ENCODE data around the gene EGFL7. TPM values are rescaled to one million over a fixed set of nuclear protein-coding genes. Genes with fewer than 3 reads are reported as not detected.
"Not testable (repeated sequence)": the region's sequence is repeated elsewhere in the genome, so short reads cannot be mapped to it uniquely, and the experiment has no call there.

The EGFL7 gene
- total RNA-seq, 6 experiments from 2014 or later, result 26.7 to 54.2 (median 45.8) TPM

DNA sequence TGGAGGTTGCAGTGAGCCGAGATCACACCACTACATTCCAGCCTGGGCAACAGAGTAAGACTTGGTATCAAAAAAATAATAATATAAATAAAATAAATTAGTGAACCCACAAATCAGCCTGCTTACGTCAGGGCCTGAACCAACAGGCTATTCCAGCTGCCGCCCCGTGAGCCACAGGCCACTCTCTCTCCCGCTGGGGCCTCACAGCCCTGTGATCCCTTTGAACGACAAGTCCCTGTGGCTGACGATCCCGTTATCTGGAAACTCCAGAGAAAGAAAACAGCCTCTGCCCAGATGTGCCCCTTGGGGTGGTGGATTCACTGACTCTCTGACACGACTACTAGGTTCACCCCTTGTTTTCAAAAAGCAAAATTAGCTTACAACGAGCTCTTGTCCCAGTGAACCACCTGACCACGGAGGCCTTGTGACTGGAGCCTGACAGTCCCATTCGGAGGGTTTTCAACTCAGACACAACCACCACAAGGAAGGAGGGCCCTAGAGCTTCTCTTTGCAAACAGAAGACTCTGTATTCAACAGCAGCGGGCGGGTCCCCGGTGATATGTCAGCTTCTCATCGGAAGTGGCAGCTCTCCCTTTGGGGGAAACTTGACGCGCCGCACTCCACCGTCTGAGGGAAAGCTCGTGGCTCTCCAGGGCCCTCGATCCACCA, 45.3 kb downstream of the EGFL7 start:
- 83% methylated on average over 7 of the region's 22 CpGs for WGBS (ENCODE audit: insufficient coverage, low coverage, low lambda C conversion rate, missing lambda C conversion rate)
- ATAC-seq (no peak), DNase-seq (no peak)
- no peak for TF ChIP-seq POLR2A (IDR thresholded peaks at IDR 0.05)
- TF ChIP-seq CTCF (IDR thresholded peaks at IDR 0.05), result no peak
- Histone ChIP-seq H3K9me3 (no peaks in the 10 kb centered on the region), H3K4me3 (no peak overlapping the region), H3K4me1 (peaks cover 0 to 11% (median 2%) of the 10 kb centered on the region in 4 donors), H3K27me3 (no peaks in the 10 kb centered on the region), H3K27ac (no peak overlapping the region), H3K36me3 (no peaks in the 10 kb centered on the region)
- intact Hi-C loops (cut with DNase I), result no loop called here

DNA sequence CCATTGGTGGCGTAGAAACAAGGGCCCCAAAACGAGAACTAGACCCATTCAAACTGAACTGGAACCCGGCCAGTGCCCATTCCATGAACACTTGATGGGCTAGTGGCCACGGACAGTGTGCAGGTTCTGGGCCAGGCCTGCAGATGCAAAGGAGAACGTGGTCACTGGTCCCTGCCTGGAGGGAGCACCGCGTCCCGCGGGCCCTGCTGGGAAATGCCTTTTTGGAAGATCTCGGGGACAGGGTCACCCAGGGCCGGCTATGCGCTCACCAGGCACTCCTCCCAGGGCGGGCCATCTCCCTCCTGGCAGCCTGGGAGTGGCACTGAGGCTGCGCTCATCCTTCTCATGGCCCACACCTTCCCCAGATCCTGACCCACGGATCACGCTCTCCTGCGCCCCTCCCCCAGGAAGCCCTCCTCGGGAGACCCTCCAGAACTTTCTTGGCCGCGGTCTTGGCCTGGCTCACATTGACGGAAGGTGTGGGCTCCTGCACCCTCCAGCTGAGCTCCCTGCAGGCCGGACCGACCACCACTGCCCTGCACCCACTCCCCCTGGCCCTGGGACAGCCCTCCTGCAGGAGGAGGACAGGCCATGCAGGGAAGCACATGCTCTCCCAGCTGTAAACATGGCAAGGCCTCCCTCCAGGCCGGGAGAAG, 46.9 kb downstream of the EGFL7 start:
- H3K27ac ChIP-seq, result no peak overlapping the region
- peak in 1 of 3 donors; percentile 56 for DNase-seq
- ATAC-seq, result no peak
- intact Hi-C loops (cut with DNase I), result no loop called here
- H3K4me3 ChIP-seq, result no peak overlapping the region
- H3K36me3 ChIP-seq, result no peaks in the 10 kb centered on the region
- H3K27me3 ChIP-seq, result no peaks in the 10 kb centered on the region
- TF ChIP-seq CTCF (IDR thresholded peaks at IDR 0.05), result no peak
- no peak for TF ChIP-seq POLR2A (IDR thresholded peaks at IDR 0.05)
- peaks cover 0 to 12% (median 2%) of the 10 kb centered on the region in 4 donors for H3K4me1 ChIP-seq
- 84% methylated on average over 7 of the region's 24 CpGs for WGBS (ENCODE audit: insufficient coverage, low coverage, low lambda C conversion rate, missing lambda C conversion rate)
- no peaks in the 10 kb centered on the region for H3K9me3 ChIP-seq

- intact Hi-C loops (cut with DNase I), result no loop called here
- DNase-seq (no peak), ATAC-seq (no peak)
- 81% methylated on average over 5 of the region's 7 CpGs for WGBS (ENCODE audit: insufficient coverage, low coverage, low lambda C conversion rate, missing lambda C conversion rate)
- Histone ChIP-seq H3K27me3 (no peaks in the 10 kb centered on the region), H3K4me1 (peaks cover 0 to 12% (median 2%) of the 10 kb centered on the region in 4 donors), H3K36me3 (no peaks in the 10 kb centered on the region), H3K4me3 (no peak overlapping the region), H3K9me3 (no peaks in the 10 kb centered on the region), H3K27ac (no peak overlapping the region)
- TF ChIP-seq POLR2A (IDR thresholded peaks at IDR 0.05) (no peak), CTCF (IDR thresholded peaks at IDR 0.05) (no peak)
These were observed 47.8 kb downstream of the EGFL7 start for GRCh38 chr9:136710543-136710942.

DNA sequence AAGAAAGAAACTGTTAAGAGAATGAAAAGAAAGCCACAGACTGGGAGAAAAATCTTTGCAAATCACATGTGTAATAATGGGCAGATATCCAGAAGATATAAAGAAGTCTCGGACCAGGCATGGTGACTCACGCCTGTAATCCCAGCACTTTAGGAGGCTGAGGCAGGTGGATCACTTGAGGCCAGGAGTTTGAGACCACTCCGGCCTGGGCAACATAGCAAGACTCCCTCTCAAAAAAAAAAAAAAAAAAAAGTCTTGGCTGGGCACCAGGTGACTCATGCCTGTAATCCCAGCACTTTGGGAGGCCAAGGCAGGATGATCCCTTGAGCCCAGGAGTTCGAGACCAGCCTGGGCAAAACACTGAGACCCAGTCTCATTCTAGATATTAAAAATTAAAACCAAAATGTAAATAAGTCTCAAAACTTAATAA, 48.5 kb downstream of the EGFL7 start:
- H3K36me3 ChIP-seq; H3K4me3 ChIP-seq; ATAC-seq; intact Hi-C loops (cut with DNase I); DNase-seq; H3K9me3 ChIP-seq; H3K27me3 ChIP-seq: not testable (repeated sequence)
- Histone ChIP-seq H3K4me1 (peaks cover 0 to 12% (median 2%) of the 10 kb centered on the region in 4 donors), H3K27ac (peak overlapping the region in 1 of 3 donors; percentile 3)
- 30% methylated on average over 2 of the region's 4 CpGs for WGBS (ENCODE audit: insufficient coverage, low coverage, low lambda C conversion rate, missing lambda C conversion rate)

Data from right lobe of liver (tissue), 6 donors.